HG03354 (cell line): ENCODE results near the gene ERFL.

Experiments used
- ATAC-seq: cut with Tn5 transposase; IDR thresholded peaks from one replicate; pipeline ENCODE4 v1.9.1; 2021; ENCODE audit warnings: mild to moderate bottlenecking; ENCODE audit not compliant: unreplicated experiment, poor library complexity, severe bottlenecking

Gene ERFL

DNA sequence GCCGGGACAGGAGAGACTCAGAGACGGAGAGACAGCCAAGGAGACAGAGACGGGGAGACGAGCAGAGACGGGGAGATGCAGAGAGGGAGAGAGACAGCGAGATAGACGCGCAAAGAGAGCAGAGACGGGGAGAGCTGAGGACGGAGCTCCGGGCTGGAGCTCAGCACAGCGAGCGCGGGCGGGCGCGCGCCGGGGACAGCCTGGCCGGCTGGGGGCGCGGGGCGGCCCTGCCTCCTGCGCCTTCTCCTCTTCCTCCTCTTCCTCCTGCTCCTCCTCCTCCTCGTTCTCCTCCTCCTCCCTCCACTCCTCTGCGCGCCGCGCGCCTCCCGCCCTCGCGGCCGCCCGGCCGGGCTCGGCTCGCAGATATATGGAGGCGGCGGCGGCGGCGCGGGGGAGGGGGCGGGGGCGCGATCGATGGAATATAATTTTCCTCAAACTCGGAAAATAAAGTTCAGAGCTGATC lies at the start of gene ERFL:
Gene ERFL, minus strand, starts transcription at position 229 of the 463 bp plus-strand sequence. CDS start 15,530 bp downstream, outside the sequence.
- no peak for ATAC-seq

DNA sequence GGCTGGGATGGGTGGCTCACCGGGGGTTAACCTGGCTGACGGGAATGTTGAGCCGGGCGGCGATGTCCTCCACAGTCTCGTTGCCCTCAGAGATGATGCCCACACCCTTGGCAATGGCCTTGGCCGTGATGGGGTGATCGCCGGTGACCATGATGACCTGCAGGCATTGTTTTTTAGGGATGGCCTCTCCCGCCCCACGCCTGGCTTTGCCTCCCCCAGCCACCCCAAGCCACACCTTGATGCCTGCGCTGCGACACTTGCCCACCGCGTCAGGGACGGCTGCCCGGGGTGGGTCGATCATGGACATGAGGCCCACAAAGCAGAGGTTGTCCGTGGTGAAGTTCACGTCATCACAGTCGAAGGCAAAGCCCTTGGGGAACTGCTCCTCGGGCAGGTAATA lies 49.7 kb upstream of the ERFL start:
- ATAC-seq, result no peak

DNA sequence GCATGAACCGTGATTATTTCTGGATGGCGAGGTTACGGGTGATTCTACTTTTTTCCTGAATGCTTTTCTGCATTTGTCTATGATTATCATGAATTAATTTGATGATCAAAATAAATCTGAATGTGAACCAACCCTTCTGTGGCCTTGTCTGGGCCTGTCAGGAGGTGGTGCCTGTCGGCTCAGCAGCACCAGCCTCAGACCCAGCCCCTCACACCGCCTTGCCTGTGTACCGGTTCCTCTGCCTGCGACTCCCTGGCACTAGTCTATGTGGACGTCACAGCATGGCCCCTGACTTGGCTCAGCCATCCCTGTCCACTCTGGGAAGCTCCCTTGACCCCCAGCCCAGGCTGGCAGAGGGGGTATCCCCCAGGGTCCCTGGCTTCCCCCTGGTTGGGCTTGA lies 46.4 kb upstream of the ERFL start:
- no peak for ATAC-seq

DNA sequence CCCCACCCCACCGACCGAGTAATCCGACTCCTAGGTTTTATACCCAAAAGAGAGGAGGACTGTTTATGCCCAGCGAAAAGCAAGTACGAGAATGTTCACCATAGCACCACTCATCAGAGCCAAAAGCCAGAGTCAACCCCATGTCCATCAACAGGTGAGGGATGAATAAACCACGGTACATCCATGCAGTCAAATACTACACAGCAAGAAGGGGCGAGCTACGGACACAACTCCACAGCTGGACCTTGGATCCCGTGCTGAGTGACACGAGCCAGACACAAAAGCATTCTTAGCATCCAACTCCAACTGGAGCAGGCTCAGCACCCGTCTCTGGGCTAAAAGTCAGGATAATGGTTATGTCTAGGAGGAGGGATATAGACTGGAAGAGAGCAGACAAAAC lies 43.1 kb upstream of the ERFL start:
- no peak for ATAC-seq

DNA sequence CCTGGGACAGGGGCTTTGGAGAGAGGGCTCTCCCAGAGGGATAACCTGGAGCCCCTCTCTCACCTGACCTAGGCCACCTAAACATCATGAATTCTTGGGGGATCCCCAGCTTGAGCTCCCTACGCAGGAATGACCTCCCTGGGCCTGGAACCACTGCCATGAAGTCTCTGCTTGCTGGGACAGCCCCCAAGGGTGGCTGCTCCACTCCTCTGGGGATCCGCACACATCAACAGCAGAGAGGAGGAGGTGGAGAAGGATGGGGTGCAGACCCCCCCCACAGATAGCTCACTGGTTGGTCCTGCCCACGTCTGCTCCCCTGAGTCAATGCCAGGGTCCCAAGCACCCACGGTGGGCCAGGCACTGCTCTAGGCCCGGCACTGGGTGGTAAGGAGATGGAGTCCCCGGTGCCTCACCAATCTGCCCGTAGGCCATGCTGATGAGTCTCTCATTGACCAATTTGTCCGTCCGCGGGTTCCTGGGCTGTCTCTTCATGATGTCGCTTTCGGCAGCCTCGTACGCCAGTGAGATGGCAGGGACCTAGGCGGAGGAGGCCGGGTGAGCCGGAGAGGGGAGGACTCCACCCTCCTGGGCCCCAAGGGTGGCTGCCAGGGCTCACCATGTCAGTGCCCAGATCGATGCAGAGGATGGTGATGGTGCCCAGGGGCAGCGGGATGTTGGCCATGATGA lies 41.7 kb upstream of the ERFL start:
- no peak for ATAC-seq

DNA sequence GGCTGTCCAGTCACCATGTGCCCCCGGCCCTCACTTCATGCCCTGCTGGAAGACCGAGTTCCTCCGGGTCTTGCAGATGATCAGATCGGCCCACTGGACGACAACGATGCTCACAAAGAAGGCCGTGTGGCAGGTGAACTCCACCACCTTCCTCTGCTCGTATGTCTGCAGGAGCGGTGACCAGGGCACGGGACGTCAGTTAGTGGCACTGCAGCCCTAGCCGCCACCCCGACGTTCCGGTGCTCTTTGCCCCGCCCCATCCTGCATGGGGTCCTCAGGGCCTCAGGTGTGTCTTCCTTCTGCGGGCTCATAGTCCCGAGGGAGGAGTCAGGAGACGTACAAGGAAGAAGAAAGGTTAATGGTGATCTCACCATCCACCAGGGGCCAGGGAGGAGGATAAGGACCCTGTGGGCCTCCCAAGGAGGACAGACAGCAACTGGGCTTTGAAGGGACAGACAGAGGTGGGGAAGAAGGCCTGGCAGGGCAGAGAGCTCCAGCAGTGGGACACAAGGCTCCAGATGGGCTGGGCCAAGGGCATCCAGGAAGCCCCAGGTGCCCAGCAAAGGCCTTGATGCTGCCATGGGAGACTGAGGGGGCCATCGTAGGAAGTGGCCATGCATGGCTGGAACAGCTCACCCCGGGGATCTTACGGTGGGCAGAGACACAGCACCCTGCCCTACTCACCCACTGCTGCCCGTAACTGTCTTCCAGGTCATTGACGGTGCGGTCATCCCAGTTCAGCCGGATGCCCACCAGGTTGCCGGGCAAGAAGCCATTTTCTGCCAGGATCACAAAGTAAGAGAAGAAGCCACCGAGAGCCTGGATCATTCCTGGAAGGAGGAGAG lies 40.7 kb upstream of the ERFL start:
- no peak for ATAC-seq

DNA sequence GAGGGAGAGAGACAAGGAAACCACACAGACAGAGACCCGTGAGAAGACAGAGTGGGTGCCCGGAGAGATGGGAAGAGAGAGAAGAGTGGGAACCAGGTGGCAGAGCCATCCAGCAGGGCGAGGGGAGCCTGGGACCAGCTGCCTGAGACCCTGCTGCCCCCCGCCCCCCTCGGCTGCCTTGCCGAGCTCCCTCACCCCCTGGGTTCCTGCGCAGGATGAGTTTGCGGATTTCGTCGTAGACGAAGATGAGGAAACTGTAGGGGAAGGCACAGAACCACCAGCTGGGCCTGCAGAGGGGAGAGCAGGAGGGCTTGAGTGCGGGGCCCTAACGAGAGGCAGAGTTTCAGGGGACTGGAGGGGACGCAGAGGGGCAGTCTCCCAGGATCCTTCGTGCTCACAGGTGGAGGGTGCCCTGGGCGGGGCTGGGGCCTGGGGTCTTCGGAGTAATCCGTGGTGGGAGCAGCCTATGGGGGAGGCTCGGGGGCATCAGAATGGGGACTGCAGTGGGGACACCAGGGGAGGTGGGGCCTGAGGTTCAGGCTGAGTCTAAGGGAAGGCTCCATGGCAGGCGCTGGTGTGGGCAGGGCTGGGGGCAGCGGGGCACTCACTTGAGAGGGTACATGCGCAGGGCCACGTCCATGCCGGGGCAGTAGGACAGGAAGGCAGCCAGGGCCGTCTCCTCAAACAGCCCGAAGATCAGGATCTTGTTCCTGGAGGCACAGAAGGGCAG lies 39.0 kb upstream of the ERFL start:
- ATAC-seq, result no peak

DNA sequence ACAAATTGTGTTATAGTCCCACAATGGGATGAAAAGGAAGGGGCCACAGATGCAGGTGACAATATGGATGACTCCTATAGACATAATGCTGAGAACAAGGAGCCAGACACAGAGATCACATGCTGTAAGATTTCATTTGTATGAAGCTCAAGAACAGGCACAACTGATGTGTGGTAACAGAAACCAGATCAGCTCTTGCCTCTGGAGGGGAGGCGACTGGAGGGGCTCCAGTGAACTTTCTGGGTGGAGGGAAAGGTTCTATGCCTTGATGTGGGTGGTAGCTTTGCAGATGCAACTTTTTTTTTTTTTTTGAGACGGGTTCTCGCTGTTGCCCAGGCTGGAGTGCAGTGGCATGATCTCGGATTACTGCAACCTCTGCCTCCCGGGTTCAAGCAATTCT lies 36.9 kb upstream of the ERFL start:
- ATAC-seq, result no peak

DNA sequence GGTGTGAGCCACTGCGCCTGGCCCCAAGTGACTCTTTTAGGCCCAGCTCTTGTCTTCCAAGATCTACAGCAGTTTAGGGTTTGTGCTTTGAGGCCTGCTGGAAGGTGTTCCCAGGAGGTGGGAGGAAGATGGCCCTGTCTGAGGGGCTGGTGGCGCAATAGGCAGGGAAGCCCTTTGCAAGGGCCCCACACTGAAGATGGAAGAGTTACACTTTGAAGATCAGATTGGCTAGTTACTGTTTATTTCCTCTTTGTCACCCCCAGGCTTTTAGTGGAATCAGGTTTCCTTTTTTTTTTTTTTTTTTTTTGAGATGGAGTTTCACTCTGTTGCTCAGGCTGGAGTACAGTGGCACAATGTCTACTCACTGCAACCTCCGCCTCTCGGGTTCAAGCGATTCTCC lies 32.7 kb upstream of the ERFL start:
- ATAC-seq, result no peak

DNA sequence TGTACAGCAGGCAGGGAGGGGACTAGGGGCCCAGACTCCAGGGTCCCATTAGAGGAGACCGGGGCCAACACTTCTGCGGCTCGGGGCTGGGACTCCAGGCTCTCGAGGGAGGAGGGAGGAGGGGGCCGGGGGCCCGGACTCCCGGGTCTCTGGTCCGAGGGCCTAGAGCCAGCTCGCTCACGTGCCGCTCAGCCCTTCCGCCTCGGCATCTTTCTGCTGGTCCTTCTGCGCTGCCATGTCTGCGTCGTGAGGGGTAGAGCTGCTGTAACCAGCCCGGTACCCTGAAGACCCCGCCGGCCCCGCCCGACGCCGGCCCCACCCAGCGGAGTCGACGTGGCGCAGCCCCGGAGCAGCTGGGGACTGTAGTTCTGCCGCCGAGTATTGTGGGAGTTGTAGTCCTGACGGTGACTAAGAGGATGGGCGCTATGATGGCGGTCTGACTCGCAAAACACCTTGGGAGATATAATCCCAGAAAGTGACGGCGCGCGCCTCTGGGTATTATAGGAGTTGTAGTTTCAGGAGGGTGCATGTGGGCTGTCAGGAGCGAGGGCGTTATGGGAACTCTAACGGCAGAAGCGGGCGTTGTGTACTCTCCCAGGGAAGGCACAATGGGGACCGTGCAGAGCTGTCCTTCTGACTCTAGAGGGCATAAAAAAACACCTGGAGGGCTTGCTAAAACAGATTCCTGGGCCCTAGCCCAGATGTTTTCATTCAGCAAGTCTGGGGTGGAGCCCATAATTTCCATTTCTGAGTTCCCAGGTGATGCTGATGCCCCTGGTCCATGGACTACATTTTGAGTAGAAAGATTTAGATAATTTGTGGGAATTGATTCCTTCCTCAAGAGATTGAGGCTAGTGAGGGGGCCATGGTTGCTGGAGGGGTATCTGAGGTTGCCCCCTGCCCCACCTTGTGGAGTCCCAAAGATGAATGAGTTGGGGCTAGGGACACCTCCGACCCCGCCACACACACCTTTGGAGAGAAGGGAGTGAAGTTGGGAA lies 31.1 kb upstream of the ERFL start, which contains the start of gene RABAC1:
Gene RABAC1, minus strand, starts transcription at position 266 of the 998 bp plus-strand sequence. Its CDS starts 29 bp downstream, at position 237.
- peak; percentile 84 for ATAC-seq

DNA sequence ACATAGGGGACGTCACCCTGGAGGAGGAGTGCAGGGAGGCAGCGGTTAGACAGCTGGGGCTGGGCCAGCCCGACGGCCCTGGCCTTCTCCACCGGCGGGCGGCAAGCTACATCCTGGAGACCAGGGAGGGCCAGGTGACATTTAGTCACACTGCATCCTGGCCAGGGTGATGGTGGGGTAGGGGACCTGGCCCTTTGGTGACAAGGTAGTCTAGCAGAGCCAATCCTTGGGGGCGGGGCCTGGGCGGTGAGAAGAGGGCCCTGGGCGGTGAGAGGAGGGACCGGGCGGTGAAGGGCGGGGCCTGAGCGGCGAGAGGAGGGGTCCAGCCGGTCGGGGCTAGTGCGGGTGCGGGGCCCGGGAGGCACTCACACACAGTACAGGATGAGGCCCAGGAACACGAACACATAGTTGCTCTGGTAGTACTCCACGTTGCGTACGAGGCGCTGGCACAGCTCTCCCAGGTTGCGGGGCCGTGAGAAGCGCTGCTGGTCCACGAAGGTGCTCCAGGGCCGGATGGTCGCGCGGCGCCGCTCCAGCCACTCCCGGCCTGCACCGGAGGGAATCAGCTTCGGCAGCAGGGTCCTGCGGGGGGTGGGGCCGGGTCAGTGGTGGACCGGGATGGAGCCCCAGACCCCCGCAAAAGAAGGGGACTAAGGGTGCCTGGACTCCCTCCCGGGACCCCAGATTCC lies 30.3 kb upstream of the ERFL start:
- ATAC-seq, result peak; percentile 49

DNA sequence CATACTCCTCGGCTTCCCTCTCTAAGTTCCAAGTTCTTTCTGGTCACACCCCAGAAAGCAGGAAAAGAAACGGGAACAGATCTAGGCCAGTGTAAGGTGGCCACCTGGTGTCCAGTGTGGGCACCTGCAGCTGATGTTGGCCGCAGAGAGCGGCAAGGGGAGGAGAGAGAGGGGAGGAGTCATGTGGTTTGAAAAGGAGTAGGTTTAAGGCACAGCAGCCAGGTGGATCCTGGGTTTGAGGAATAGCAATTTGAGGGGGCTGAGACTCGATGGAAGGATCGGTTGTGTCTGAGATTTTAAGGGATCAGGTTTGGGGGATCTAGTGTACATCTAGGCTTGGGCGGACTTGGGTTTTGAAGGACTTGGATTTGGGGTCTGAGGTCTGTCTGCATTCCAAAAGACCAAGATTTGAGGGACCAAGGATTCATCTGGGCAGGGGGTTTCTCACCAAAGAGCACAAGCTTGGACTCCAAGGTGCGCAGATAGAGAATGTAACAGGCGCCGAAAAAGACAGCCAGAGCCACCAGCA lies 29.7 kb upstream of the ERFL start:
- ATAC-seq, result peak; percentile 53

DNA sequence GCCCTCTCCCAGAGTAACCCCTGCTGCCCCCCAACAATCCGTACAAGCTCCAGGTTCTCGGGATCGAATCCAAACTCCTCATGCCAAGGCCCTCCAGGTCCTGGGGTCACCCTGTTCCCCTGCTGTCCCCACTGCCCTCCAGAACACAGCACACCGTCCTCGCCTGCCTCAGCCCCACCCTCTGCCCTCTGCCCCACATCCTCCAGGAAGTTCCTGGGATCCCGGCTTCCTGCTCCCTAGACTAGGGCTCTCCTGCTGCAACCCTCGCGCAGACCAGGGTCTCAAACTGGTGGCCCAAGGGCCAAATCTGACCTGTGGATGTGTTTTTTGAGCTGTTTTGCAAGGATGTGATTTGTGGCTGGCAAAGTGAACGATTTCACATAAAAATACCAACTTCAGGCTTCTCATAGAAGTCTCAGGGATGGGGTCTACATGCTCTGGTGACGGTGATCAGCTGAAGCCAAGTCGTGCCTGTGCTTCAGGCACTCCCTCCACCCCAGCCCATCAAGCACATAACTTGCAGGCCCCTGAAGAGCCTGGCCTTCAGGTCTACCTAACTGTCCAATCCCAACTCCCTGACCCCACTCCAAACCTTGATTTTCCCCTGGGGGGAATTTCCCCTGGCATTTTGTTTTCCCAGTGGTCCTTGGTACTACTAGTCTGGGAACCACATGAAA lies 29.1 kb upstream of the ERFL start:
- no peak for ATAC-seq

DNA sequence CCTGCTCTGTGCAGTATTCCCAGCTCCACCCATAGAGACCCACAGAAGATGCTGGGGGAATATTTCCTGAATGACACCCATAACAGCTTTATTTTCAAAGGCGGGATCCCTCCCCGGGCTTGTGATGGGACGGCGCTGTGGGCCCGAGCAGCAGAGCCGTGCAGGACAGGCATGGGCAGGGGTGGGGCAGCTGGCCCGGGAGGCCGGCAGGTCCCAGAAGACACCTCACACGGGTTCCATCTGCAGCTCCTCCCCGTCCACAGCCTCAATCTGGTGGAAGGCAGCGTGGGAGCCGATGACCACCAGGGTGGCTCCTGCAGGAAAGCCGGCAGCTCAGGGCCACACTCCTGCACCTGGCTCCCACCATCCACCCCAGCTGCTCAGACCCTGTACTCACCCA lies 28.4 kb upstream of the ERFL start:
- no peak for ATAC-seq

DNA sequence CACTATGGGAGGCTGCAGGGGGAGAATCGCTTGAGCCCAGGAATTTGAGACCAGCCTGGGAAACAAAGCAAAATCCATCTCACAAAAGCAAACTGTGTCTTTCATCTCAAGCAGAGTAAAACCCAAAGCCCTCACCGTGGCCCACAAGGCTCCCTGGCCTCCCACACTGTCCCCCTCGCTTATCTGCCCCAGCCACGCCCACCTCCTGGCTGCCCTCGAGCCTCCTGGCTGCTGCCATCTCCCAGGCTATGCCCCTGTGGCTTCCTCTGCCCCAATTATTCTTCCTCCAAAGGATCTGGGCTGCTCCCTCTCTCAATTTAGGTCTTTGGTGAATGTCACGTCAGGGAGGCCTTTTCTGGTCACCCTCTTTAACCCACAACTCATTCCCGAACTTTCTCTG lies 27.3 kb upstream of the ERFL start:
- ATAC-seq, result no peak

DNA sequence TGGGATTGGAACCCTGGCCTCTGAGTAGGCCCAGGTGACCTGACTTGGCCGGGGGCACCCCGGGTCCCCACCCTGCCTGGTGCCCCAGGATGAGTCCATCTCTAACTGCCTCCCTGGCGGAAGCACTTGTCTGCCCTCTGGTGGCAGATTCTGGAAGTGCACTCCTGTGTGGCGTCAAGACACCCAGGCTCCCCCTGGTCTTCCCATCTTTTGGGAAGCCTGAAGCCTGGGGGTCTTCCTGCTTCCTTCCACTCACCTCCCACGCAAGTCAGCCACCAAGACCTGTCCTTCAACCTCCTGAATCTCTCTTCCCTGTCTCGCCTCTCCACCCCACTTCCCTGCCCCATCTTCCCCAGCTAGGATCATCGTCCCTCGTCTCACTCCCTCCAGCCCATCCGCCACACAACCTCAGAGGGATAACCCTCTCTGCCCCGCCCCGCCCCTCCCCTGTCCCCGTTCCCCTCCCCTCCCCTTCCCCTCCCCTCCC lies 23.5 kb upstream of the ERFL start:
- no peak for ATAC-seq

DNA sequence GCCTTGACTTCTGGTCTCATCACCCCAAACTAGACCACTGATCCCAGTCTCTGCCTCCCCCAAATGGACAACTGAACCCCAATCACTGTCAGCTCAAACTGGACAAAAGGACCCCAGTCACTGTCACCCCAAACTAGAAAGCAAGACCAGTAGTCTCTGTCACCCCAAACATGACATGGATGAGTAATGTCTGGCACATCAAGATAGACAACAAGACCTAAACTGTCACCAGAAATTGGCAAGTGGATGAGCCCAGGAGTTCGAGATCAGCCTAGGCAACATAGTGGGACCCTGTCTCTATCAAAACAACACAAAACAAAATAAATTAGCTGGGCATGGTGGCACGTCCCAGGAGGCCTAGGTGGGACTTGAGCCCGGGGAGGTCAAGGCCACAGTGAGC lies 18.8 kb upstream of the ERFL start:
- no peak for ATAC-seq
